PC-9 (cell line): ENCODE data around the gene NDNF.

ENCODE experiments used
- EZH2 ChIP-seq: fragments of 200-600 bp; sonication (generic); IDR thresholded peaks from 2 replicates; pipeline ENCODE4 v1.8.0; 2017; ENCODE audit warnings: antibody characterized with exemption, low read depth
- TF ChIP-seq, protein P1 (sequence below): fragments of 200-600 bp; sonication (generic); conservative IDR thresholded peaks from 2 replicates; pipeline ENCODE4 v1.6.1; 2017; ENCODE audit warnings: mixed run types, antibody characterized with exemption, mild to moderate bottlenecking, moderate library complexity

DNA sequence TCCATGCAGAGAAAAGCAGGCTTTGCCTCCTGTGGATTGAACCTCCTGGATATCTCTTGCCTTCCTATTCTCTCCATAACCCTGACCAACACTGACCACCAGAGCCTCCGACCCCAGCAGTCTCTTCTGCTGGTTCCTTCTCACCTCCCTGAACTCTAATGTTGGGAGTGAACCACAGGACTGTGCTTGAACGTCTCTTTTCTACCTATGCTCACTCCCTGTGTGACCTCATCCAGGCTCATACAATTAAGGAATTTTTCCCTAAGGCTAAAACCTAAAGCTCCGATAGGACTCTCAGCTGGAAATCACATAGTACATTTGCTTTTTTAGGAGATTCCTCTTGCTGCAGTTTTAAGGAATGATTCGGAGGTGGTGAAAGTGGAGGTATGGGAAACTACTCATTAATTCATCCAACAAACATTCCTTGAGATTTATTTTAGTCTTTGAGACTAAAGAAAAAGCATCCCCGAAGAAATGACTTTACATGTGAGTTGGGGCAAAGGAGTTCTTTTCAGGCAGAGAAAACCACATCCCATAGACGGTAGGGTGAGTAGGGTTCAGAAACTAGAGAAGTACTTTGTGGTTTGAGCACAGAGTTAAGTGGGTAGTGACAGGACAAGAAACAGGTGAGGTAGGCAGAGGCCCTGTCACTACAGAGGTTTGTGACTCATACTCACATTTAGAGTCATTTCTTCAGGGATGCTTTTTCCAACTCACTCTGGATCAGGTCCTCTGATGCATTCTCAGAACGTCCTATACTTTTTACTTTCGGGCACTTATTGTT, 30.8 kb downstream of the NDNF start:
- TF ChIP-seq, protein P1, sequence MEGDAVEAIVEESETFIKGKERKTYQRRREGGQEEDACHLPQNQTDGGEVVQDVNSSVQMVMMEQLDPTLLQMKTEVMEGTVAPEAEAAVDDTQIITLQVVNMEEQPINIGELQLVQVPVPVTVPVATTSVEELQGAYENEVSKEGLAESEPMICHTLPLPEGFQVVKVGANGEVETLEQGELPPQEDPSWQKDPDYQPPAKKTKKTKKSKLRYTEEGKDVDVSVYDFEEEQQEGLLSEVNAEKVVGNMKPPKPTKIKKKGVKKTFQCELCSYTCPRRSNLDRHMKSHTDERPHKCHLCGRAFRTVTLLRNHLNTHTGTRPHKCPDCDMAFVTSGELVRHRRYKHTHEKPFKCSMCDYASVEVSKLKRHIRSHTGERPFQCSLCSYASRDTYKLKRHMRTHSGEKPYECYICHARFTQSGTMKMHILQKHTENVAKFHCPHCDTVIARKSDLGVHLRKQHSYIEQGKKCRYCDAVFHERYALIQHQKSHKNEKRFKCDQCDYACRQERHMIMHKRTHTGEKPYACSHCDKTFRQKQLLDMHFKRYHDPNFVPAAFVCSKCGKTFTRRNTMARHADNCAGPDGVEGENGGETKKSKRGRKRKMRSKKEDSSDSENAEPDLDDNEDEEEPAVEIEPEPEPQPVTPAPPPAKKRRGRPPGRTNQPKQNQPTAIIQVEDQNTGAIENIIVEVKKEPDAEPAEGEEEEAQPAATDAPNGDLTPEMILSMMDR = no peak
- TF ChIP-seq EZH2 = no peak
